NCI-H2196 (cell line): ENCODE results near the gene KLHL41.

ENCODE experiments used
- DNase-seq: peaks from one replicate; lab custom pipeline; 2025; ENCODE audit not compliant: unreplicated experiment; lab: John Stamatoyannopoulos, UW

Gene KLHL41

DNA sequence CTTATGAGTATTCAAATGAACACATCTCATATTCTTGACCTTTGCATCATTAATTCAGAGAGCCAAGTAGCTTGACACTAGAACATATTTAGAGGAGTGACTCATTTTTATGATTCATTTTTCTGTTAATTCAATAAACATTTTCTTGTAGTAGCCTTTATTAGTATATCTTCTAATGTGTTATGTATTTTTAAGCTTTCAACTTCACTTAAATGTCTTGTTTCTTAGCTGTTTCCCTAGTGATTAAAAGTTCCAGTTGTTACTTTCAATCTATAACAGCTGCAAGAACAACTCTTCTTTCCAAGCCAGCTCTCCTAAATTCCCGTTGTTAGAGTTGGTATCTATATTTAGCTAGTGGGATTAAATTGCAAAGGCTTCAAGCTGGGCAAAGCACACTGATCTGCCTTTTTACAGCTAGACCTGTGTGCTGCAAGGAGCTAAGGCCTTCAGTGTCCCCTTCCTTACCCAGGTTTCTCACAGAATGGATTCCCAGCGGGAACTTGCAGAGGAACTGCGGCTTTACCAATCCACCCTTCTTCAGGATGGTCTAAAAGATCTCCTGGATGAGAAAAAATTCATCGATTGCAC, at the start of gene KLHL41:
KLHL41 (plus strand) TSS at position 405 of the 588 bp plus-strand sequence; CDS start at position 482, 77 bp downstream.
- no peak for DNase-seq

DNA sequence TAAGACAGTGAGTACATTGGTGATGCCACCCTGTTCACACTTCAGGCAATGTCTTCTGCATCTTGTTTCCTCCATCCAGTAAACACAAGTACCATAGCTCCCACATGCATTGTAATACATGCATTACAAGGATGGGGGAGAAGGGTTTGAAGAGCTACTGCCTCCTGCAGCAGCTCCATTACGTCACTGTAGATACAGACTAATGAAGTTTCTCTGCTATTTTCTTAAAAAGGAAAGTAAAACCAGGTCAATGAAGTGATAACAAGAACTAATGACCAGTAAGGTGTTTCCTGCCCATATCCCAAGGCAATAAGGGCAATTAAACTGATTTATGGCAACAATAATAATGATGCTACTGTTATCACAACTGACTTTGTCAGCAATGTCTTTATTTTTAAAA, 48.4 kb upstream of the KLHL41 start:
- DNase-seq: no peak

DNA sequence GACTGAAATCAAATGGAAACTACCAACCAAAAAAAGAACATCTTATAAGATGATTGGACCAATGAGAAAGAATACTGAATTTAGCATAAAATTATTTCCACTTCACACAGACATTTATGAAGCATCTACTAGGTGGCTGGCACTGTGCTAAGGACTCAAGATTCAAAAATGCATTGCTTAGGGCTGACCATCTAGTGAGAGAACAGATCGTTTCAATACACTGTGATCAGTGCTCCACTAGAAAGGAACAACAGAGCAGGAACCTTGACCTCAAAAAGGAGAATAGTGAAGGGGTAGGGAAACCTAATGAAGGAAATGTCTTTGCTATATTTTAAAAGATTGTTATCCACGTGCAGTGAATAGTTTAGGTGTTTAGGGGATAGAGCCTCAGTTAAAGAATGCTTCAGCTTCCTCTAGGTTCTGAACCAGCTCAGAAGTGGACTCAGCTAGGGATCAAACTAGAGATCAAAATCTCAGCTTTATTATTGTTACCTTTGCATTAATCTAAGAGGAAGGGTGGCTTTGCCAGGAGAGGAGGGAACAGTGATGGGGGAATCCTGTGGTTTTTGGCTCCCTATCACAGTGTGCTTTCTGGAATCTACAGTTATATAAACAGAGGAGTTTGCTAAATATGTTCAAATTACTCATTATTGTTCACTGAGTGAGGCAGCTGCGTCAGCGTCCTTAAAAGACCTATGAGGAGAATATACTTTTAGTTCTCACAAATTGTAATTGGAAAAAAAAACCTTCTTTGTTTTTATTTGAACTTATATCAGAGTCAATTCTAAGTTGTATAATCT, 46.4 kb upstream of the KLHL41 start:
- DNase-seq: no peak

DNA sequence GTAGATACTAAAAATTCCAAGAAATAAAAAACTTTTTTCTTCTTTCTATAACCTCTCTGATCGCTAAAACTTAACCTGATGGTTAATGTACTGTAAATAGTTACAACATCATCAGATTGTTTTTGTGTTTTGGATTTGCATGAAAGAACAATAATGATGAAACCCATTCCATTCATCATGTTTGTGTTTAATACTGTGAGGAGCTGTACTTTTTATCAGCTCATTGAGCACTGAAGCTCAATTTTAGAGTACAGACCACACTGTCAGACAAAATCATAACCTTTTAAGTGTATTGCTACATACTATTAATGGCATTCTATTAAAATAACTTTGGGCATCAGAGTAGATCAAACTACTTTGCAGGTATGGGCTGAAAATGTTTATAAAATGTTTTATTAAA, 45.0 kb upstream of the KLHL41 start:
- DNase-seq: no peak

DNA sequence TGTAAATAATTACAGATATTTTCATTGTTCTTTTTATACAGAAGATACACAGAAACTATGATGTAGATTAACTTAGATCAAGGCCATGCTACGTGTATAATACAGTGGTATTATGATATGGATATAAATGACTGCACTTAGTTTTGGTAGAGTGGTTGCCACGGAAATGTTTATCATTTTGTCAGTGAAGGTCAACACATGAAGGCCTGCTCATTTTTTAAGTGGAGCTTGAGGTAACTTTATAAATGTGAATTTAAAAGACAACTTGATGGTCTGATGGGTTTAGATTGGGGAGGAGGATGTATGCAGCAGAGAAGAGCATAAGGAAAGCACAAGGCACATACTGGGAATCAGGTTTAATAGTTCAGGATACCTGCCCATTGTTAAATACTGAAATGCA, 44.6 kb upstream of the KLHL41 start:
- no peak for DNase-seq

DNA sequence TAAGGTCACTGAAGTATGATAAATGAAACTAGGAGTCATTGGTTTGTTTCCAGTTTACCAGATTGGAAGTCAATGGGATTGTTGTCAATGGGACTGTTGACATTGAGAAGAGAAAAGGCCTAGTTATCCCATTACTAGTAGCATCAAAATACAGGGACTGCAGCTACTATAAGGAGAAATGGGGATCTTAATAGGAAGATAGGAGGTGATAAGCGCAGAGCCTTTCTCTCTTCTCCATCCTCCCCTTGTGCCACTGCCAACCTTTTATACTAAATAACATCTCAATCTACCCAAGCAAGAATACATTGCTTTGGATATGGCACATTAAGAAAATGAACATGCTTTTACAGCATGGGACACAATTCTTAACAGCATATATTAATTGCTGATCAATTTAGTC, 40.7 kb upstream of the KLHL41 start:
- no peak for DNase-seq

DNA sequence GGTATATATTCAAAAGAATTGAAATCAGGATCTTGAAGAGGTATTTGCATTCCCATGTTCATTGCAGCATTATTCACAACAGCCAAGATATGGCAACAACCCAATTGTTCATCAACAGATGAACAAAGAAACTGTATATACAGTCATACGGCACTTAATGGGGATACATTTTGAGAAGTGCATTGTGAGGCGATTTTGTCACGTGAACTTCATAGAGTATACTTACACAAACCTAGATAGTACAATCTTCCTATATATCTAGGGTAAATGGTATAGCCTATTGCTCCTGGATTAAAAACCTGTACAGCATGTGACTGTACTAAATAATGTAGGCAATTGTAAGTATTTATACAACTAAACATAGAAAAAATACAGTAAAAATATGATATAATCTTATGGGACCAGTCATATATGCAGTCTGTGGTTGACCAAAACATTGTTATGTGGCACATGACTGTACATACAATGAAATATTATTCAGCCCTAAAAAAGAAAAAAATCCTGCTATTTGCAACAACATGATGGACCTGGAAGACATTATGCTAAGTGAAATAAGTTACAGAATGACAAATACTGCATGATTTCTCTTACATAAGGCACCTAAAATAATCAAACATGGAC, 39.4 kb upstream of the KLHL41 start:
- no peak for DNase-seq

DNA sequence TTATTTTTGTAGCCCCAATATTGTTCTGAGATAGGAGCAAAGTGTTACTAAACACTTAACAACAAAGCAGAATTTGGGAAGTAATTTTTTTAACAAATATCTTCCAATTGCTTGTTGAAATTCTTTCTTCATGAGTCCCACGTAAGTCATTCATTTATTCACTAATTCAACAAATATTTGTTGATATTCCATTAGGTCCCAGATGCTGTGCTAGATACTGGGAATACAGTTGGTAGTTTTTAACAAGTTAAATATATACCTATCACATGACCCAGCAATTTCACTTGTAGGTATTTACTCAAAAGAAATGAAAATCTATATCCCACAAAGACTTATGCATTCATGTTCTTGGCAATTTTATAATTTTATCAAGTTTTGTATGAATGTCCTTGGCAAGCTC, 37.3 kb upstream of the KLHL41 start:
- DNase-seq: no peak

DNA sequence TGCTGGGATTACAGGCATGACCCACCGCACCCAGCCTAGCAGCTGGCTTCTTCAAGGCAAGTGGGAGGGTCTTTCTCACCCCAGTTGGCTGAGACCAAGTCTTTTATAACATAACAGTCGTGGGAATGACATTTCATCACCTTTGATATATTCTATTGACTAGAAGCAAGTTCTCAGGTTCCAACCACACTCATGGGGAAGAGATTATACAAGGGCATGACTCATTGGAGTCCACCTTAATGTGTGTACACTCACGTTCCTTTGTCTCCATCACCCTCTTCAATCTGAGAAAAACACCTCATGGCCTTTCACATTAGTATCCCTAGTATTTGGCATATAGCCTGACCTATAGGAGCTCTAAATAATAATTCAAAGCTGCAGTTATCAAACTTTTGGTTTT, 33.0 kb upstream of the KLHL41 start:
- peak; percentile 23 for DNase-seq

DNA sequence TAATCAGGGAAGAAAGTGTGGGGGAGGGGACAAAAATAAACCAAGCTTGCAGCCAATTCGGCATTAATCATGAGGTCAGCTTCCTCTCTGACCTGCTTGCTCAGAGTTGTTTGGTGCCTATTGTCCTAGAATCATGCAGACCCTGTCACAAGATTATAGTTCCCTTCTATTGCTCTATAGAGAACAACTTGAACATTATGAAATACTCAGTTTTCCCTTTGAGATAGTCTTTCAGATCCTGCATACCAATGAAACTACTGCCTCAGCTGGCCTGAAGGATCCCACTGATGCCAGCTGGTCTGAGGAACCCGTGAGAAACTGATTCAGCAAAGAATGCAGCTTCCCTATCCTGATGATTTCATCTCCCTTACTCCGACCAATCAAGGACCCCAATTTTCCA, 31.2 kb upstream of the KLHL41 start:
- DNase-seq: no peak

DNA sequence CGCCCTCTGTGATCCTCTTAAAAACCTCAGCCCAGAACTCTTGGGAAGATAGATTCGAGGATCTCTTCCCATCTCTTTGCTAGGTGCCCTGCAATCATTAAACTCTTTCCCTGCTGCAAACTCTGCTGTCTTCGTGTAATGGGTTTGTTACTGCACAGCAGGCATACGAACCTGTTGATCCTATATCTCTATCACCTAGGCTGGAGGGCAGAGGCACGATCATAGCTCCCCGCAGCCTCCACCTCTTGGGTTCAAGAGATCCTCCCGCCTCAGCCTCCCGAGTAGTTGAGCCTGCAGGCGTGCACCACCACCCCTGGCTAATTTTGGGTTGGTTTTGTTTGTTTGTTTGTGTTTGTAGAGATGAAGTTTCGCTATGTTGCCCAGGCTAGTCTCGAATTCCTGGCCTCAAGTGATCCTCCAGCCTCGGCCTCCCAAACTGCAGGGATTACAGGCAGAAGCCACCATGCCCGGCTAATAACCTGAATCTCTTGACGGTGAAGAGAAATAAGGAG, 30.7 kb upstream of the KLHL41 start:
- no peak for DNase-seq

DNA sequence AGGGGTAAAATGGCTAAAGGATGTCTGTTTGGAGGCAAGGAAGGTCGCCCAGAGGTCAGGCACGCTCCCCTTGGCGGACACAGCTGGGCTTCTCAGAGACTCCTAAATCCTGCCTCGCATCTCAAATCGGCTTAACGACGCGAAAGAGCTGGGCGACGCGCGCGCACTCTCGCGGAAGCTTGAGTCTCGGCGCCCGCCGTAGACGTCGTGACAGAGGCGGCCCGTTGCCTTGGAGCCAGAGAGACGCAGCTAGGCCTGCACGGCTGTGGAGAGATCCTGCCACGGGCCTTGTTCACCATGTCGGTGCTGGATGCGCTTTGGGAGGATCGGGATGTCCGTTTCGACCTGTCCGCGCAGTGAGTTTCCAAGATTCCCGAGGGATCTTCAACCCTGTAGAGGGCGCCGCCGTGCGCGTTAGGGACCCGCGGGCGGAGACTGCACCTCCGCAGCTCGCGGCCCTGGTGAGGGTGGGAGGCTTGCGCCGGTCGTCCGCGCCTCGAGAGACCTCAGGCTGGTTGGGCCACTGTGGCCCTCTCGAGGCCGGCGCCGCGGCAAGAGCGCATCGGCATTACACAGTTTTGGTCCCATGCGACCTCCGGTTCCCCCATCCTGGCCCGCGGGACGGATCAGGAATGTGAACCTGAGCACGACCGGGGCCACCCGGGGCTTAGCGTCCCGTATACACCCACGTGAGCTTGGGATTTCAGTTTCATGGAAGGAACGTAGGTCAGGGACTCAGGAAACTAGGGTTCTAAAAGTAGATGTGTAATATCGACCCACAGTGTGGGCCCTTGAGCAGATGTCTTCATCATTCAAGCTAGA, 30.0 kb upstream of the KLHL41 start, which contains the start of gene BBS5:
BBS5 (plus strand) TSS at position 238 of the 822 bp plus-strand sequence; CDS start at position 298, 60 bp downstream.
- peak; percentile 82 for DNase-seq

DNA sequence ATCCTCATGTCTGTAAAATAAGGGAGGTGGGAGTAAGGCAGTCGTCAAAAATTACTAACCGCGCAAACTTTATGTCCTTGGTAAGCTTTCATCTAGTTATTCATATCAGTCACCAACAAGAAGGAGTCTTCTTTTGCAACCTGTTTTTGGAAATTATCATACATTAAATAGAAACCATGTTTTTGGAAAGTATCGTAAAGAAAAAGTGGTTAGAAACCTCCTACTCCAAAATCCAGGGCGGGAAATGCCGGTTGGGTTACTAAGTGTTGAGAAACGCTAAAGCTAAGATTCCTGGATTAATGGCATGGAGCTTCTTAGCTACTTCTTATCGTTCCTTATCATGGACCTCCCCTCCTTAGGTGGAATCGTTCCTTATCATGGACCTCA, 29.4 kb upstream of the KLHL41 start:
- no peak for DNase-seq

DNA sequence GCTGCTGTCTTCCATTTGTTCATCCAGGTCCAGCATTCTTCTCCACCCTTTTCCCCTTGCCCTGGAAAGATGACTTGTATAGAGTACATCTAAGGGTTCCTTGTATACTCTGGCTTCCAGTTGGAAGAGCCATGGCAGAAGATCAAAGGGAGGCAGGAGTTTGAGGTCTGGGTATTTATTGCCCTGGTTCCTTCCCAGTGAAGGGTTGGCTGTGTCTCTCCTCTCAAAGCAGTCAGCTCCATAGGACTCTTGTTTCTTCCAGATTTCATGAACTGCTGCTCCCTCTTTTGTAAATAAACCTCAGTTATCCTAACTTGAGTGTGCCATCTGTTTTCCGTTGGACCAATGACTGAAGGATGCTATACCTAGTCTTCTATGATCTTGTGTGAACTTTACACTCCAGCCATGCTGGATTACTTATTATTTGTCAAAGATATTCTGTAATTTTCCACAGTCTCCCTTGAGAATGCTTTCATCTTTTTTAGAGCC, 23.8 kb upstream of the KLHL41 start:
- DNase-seq: no peak

DNA sequence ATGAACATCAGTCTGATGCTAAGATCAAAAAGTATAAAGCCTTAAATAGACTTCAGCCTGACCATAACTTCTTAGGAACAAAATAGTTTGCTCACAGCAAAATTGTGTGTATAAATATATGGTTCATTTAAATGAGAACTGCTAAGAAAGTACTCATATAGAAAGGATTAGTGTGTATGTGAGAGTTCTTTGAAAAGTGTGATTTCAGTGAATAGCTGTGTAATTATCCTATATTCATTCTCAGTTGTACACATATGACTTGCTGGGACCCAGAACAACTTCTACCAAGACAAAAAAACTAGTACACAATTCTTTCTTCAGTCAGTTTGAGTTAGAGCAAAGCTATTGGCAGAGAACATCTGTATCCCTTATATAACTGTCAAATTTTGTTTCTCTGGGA, 23.0 kb upstream of the KLHL41 start:
- DNase-seq: no peak

DNA sequence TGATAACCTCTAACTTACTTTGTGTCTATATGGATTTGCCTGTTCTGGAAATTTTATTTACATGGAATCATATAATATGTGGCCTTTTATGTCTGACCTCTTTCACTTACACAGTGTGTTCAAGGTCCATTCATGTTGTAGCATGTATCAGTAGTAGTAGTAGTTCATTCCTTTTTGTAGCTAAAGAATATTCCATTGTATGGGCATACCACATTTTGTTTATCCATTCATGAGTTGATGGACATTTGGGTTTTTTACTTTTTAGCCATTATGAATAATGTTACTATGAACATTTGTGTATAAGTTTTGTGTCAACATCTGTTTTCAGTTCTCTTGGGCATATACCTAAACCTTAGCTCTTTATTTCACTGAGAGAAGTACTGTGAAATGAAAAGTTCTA, 18.7 kb upstream of the KLHL41 start:
- DNase-seq: no peak

DNA sequence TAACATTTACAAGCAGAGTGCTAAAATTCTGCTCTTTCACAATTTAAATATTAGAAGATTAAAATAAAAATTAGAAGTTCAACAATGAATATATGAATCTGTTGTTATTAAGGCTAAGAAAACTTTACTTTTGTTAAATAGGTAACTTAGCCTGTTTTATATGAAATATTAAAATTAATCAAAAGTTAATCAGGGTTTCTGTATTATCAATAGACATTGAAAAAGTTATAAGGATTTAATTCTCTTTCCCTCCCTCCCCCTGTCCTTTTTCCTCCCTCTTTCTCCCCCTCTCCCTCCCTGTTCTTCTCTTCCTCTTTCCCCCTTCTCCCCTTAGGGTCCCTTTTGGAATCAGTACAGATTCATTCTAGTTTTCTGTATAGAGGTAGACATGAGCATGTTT, 18.1 kb upstream of the KLHL41 start:
- no peak for DNase-seq

DNA sequence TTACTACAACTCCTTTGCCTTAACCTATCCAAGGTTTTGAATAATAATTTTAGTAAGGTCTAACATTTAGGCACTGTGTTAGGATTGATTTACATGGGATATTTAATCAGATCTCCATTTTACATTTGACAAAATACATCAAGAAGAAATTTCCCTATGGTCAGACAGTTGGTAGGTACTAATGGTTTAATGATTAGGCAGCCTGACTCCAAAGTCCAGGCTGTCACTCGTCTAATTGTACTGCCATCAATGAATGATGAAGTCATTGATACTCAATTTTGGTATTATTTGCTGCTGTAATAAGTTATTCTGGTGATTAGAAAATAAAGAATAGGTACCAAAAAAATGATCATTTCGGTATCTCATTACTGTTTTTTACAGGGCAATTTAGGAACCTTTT, 16.1 kb upstream of the KLHL41 start:
- DNase-seq: no peak

DNA sequence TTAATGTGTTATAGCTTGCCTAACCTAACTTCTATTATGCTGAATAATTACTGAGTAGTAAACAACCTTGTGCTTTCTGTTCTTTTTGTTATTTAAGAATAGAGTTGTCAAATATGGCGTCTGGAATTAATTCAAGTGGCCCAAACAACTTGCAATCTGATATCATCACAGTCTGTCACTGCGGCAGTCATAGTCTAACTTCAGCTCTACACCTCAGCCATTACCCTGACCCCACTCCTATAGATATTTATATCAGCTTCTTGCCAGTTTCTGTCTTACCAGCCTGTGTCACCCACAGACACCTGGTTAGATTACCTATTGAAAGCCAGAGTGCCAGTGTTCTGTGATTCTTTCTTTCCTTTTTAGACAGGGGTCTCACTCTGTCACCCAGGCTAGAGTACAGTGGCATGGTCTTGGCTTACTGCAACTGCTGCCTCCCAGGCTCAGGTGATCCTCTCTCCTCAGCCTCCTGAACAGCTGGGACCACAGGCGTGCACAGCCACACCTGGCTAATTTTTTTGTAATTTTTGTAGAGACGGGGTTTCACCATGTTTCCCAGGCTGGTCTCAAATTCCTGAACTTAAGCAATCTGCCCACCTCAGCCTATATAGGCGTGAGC, 14.1 kb upstream of the KLHL41 start:
- DNase-seq: no peak

DNA sequence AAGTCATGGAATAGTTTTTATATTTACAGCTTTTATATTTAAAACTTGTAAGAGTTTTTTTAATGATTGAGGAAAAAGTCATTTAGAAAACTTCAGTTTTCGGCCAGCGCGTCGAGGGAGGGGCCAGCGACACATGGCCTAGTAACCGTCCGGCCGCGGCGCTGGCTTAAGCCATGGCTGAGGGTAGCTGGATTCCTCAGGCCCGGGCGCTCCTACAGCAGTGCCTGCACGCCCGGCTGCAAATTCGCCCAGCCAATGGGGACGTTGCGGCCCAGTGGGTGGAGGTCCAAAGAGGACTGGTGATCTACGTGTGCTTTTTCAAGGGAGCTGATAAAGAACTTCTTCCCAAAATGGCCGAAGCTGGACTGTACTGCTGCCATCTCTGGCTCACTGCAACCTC, 4.9 kb upstream of the KLHL41 start:
- DNase-seq: no peak

DNA sequence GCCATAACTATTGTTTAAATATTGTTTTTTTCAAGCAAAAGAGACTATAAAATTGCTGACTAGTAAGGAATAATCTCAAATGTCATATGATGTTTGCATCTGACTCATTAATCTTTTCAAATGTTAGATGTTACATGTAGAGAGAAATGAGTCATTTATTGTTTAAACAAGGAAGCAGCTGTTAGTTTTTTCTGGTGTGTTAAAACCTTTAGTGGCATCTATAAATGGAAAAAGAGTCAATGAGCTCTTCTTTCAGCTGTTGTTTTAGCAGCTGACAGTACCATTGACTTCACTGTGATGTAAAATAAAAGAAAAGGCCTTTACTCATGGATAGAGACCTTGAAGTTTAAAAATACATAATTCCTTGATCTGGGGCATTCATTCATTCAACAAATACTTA, 1.8 kb upstream of the KLHL41 start:
- DNase-seq: peak; percentile 68
